NCI-H1930 (cell line): Measurements from ENCODE around the gene RNH1.

Experiments used
- DNase-seq, 2 experiments: peaks; one replicate each; lab custom pipeline; 2025; lab: John Stamatoyannopoulos, UW

The RNH1 gene

DNA sequence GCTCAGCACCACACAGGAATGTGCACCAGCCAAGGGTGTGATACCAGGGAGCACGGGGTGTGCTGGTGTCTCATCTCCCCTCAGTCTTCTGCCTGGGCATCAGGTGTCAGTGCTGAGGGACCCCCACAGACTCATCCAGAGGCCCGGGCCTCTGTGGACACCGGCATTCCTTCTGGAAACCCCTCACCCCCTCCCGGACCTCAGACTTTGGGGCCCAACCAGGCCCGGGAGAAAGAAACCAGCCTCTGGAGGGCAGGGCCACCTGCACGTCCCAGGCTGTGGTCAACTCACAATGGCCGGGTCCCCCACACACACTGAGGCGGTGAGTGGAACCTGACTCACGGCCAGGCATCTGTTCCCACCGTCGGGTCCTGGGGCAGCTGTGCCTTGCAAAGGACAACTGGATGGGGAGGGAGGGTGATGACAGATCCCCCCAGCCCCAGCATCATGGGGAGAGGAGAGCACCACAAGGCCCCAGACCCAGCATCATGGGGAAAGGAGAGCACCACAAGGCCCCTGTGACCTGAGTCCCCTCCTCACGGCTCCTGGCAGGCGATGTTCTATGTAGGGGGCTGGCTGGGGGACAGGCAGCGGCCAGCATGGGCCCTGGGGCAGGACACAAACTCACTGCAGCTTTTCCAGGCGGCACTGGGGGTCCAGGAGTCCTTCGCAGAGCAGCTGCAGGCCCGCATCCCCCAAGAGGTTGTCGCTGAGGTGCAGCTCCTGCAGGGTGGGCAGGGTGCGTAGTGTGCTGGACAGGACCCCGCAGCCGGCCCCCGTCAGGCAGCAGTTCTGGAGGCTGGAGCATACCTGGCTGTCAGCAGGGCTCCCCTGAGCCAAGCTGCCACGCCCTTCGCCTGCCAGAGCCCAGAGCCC, 7.6 kb downstream of the RNH1 start:
- no peak for DNase-seq

DNA sequence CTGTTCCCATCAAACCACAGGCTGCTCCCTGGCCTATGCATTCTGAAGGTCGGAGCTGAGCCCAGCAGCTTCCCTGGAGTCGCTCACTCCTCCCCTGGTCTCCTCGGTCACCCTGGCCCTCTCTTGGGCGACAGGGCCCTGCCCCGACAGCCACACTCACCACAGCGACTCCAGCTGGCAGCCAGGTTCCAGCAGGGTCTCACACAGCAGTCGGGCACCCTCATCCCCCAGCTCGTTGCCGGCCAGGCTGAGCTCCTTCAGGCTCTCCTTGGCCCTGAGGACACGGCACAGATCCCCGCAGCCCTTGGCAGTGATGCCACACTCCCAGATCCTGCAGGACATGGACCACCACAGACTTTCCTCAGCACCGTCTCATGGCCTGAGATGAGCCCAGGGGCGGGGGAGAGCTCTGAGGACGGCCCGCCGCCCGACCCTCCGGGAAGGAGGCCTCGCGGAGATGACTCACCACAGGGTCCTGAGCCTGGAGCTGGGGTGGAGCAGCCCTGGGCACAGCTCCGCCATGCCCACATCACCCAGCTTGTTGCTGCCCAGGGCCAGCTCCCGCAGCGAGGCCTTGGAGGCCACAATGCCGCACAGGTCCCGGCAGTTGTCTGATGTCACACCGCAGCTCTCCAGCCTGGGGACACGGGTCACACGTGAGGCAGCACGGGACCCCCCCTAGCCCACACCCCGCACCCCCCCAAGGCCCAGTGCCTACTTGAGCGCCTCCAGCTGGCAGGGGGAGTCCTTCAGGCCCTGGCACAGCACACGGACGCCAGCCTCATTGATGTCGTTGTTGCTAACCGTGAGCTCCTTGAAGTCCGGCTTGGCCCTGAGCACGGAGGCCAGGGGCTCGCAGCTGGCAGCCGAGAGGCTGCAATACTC, 8.5 kb downstream of the RNH1 start:
- no peak for DNase-seq

DNA sequence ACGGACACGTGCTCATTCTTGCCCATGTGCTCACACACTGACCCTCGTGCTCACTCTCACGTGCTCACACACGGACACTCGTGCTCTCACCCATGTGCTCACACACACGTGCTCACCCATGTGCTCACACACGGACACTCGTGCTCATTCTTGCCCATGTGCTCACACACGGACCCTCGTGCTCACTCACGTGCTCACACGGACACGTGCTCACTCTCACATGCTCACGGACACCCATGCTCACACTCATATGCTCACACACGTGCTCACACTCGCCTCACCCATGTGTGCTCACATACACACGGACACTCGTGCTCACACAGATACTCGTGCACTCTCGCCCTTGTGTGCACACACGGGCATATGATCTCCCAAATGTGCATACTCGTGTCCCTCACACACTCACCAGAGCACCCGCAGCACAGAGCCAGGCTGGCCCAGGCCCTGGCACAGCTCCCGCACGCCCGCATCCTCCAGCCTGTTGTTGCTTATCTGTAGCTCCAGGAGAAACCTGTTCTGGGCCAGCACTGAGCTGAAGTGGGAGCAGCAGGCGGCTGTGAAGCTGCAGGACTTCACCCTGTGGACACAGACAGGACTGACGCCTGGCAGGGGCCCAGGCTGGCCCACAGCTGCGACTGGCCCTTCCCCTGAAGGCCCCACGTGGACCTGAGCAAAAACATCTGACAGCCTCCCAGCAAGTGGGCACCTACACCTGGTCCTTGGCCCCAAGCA, 9.3 kb downstream of the RNH1 start:
- DNase-seq, result no peak

DNA sequence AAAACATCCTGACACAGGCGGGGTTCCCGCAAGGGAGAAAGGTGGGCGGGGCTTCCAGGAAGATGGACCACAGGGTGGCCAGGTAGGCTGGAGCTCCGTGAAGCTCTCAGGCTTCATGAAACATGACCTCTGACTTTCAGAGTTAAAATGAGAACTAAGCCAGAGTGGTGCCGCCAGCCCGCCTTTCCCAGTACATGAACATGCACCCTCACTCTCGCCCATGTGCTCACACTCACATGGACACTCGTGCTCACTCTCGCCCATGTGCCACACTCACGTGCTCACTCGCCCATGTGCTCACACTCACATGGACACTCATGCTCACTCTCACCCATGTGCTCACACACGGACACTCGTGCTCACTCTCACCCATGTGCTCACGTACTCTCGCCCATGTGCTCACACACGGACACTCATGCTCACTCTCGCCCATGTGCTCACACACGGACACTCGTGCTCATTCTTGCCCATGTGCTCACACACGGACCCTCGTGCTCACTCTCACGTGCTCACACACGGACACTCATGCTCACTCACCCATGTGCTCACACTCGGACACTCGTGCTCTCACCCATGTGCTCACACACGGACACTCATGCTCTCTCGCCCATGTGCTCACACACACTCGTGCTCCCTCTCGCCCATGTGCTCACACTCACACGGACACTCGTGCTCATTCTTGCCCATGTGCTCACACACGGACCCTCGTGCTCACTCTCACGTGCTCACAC, 10.0 kb downstream of the RNH1 start:
- DNase-seq, result no peak

- no peak for DNase-seq
These were observed 11.5 kb downstream of the RNH1 start for GRCh38 chr11:495537-495931.

DNA sequence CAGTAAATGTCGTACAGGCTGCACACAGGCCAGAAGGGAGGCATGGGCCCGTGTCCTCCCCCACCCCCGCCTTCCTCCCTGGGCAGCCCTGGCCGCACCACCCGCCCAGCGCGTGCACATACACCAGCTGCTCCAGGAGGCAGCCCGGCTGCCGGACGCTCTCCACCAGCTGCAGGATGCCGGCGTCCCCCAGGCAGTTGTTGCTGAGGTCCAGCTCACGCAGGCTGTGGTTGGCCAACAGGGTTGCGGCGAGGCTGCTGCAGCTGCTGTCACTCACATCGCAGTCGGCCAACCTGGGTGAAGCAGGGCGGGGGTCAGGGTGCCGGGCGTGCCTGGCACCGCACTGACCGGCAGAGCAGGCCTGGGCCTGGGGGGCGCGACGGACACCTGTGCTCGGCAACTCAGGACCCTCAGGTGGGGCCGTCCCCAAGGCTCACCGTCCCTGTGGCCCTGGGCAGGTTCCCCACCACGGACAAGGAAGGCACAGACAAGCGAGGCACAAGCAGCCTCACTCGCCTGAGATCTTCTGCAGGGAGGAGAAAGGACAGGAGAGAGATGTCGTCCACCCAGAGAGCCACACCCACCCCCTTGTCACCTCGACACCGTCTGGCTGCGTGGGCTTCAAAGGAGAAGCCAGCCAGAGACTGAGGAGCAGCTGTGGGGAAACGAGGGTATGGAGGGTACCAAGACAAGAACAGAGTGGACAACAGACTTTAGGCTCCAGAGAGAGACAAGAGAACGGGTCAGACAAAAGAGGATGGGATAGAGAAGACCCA, 12.1 kb downstream of the RNH1 start:
- DNase-seq, result no peak

DNA sequence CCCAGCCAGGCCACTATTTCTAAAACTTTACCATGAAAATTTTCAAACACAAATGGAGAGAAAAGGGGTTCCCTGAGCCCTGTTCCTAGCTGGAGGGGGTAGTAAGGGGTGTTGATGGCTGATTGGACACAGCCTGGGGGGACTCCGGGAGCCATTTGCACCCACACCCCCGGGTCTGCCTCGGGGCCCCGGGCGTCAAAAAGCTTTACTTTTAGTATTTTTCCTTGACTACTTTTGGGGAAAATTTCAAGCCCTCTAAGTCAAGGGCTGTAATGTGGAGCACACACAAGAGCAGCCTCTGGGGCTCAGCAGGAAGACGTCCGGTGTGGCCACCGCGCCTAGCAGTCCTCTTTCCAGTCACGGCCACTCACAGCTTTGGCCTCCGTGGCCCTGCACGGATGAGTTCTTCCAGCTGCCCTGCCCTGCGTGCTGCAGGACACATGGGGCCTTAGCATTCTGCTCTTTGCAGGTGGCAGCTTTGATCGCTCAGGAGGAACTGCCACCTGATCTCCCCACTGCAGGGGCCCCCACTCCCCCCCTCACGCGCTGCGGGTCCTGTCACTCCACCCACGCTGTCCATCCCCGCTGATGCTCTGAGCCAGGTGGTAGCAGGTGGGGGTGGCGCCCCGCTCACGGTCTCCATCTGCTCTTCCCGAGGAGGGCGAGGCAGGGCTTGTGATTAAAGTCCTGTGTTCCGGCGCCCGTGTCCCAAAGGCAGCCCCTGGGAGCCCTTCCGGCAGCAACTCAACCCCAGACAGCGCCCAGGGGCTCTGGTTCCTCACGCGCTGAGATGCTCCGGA, 14.4 kb downstream of the RNH1 start:
- DNase-seq, result no peak

GRCh38 chr11:491358-491757, 15.7 kb downstream of the RNH1 start:
- no peak for DNase-seq

- no peak for DNase-seq
These were observed 16.1 kb downstream of the RNH1 start for GRCh38 chr11:490930-491260.

- no peak for DNase-seq
These were observed 16.7 kb downstream of the RNH1 start for GRCh38 chr11:490186-490929.

- DNase-seq, result no peak
These were observed 17.3 kb downstream of the RNH1 start for GRCh38 chr11:489610-490185.

DNA sequence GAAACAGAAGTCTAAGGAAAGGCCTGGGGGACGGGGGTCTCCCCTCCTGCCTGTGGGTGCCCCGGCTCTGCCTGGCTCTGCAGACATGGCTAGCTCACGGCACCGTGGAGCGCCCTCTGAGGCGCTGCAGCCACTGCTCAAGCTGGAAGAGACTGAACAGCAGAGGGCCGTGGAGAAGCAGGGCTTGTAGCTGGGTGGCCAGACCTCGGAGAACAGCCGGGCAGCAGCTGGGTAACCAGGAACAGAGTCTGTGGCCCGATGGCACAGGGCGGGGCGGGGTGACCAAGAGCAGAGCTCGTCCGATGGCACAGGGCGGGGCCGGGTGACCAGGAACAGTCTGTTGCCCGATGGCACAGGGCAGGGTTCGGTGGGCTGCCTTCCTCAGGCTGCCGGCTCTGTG, 18.1 kb downstream of the RNH1 start:
- no peak for DNase-seq

DNA sequence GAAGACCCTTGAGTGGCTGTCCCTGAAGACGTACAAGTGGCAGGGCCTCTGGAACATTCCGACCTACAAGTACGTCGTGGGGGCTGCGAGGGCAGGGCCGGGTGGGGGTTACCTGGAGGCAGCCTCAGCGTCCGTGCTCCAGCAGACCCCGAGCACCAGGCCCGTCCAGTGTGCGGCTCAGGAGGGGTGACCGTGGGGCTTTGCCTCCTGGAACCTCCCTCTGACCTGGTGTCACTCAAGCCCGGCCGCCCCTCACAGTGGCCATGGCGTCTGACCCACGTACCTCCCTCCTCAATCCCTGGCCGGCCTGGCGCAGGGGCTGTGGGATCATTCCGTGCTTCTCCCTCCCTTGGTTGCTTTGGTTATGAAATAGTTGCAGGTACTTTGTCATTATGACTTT, 18.5 kb downstream of the RNH1 start:
- DNase-seq, result no peak

DNA sequence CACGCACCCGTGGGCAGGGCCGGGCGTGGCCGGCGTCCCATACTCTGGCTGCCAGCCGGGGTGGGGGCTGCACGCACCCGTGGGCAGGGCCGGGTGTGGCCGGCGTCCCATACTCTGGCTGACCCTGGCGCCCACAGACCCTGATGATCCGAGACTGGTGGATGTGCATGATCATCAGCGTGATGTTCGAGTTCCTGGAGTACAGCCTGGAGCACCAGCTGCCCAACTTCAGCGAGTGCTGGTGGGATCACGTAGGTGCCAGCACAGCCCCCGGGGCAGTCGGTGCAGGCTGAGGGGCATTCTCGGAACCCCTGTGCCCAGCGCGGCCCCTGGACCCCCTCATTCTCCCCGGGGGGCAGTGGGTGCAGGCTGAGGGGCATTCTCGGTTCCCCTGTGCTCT, 19.0 kb downstream of the RNH1 start:
- DNase-seq, result no peak

GRCh38 chr11:487571-488021, 19.4 kb downstream of the RNH1 start:
- no peak for DNase-seq

GRCh38 chr11:486189-486588, 20.9 kb downstream of the RNH1 start:
- no peak for DNase-seq

- DNase-seq, result no peak
These were observed 22.4 kb downstream of the RNH1 start for GRCh38 chr11:484616-485015.

DNA sequence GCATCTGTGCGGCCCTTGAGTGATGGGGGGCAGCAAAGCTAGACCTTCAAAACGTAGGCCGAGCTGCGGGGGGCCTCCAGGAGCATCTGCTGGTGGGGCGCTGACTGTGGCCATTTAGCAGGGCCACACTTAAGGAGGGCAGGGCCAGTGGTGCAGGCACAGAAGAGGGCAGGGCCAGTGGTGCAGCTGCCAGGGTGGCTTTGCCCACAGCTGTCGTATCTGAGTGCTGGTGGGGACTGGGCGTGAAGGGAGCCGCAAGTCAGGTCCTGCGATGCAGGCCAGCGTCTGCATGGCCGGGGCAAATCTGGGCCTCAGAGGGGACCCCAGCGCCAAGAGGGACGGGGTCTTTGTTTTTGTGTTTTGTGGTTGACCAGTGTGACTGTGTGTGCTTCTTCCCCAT, 27.7 kb downstream of the RNH1 start:
- DNase-seq, result no peak

DNA sequence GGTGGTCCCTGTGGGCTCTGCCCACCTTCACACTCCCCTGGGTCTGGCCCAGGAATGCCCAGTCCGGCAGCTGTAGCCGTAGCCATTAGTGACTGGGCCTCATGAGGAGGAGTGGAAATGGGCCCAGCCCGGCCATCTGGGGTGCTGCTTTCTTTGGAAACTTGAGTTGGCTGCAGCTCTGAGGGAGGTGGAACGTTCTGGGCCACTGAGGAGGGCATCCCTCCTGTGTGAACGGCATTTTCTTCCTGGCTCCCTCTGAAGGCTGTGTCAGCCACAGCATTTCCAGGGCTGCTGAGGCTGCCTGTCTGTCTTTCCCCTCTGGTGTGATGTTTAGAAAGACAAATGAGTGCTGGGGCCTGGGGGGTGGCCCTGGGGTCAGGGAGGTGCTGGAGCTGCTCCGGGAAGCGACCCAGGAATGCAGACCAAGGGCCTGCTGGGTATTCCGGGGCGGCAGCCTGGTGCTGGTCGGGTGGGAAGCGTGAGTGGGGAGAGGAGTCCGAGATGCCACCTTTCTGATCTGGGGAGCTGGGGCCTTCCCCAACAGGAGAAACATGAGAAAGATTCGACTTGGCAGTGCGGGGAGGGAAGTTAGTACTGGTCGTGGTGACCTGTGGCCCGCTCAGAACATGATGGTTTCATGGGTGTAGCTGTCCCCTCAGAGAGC, 29.9 kb downstream of the RNH1 start:
- DNase-seq, result no peak
